ENCODE results near the gene TCOF1. TPM values are rescaled to one million over a fixed set of nuclear protein-coding genes. Genes with fewer than 3 reads are reported as not detected.
A peak's percentile ranks its signal among the peaks of the same experiment; 100 is the strongest.

The TCOF1 gene
- total and polyA plus RNA-seq, 2 donors (not counting 3 experiments of a cell fraction or from before 2014, with no cell fraction given) = 11.2 to 52.0 TPM

- no peak overlapping the region for H3K27ac ChIP-seq (ENCODE audit: insufficient read depth, low read depth, low read length)
- peak overlapping the region; percentile 84 for H2AFZ ChIP-seq (ENCODE audit: low read depth, low read length)
- peaks cover 4% of the 10 kb centered on the region for H3K4me1 ChIP-seq (ENCODE audit: control insufficient read depth, extremely low read depth, insufficient read depth, low read length)
- intact Hi-C loops (cut with micrococcal nuclease) (no loop called here), dilution Hi-C loops (cut with MboI; ENCODE audit: extremely low pct_ligation_motif_present, low sequenced_read_pairs) (no loop called here)
- ChIA-PET POLR2A (no interaction called here), CTCF (interaction anchor here (1.0 to 2.0 kb wide), 5 partner anchors 9 to 30 kb away, joined by 3 to 9 read pairs (median 5); no protein-coding TSS in a partner anchor)
- peak; percentile 95 for FAIRE-seq
- H3K36me3 ChIP-seq (ENCODE audit: control insufficient read depth in 2 of 2, extremely low read depth in 1 of 2, insufficient read depth in 2 of 2, low read length in 2 of 2) = no peaks in the 10 kb centered on the region
- no peaks in the 10 kb centered on the region for H3K27me3 ChIP-seq (ENCODE audit: control insufficient read depth in 2 of 2, insufficient read depth in 2 of 2, low read length in 2 of 2)
- peak; percentile 93 for DNase-seq (ENCODE audit: low read depth, low spot score)
- no peak overlapping the region for H3K4me3 ChIP-seq (replicated peaks in 1 of 3; ENCODE audit: insufficient read depth in 1 of 3, low read depth in 1 of 3, low read length in 3 of 3)
- H3K79me2 ChIP-seq (ENCODE audit: control insufficient read depth, insufficient read depth, low read length) = no peaks in the 10 kb centered on the region
- H3K9ac ChIP-seq (replicated peaks; ENCODE audit: extremely low read depth, insufficient read depth, low read length) = no peak overlapping the region
- H3K9me1 ChIP-seq (replicated peaks; ENCODE audit: control insufficient read depth, extremely low read depth, insufficient read depth, low read length) = no peaks in the 10 kb centered on the region
- no peaks in the 10 kb centered on the region for H4K20me1 ChIP-seq (replicated peaks; ENCODE audit: control insufficient read depth, extremely low read depth, insufficient read depth, low read length)
- no TSS peak for BruUV-seq (replicated peaks)
- peak overlapping the region; percentile 10 for H3K4me2 ChIP-seq (ENCODE audit: insufficient read depth, low read length)
- TF ChIP-seq FOS (IDR thresholded peaks at IDR 0.05; ENCODE audit: borderline replicate concordance, insufficient read depth, low read length) (no peak), POLR2A (IDR thresholded peaks at IDR 0.05; ENCODE audit: low read depth, low read length) (no peak), GATA2 (IDR thresholded peaks at IDR 0.05; ENCODE audit: insufficient read depth, insufficient read length, low read depth, low read length) (no peak), MYC (IDR thresholded peaks at IDR 0.05; ENCODE audit: low read depth, low read length) (no peak), EZH2 (IDR thresholded peaks at IDR 0.05; ENCODE audit: borderline replicate concordance, low read depth, low read length, severe bottlenecking) (no peak), CTCF (IDR thresholded peaks at IDR 0.05; ENCODE audit: extremely low read depth in 1 of 2, insufficient read depth in 1 of 2, low read depth in 1 of 2, low read length in 2 of 2) (no peak), JUN (IDR thresholded peaks at IDR 0.05; ENCODE audit: borderline replicate concordance, insufficient read depth, insufficient read length, low read depth) (no peak), MAX (IDR thresholded peaks at IDR 0.05; ENCODE audit: insufficient read depth, insufficient read length) (no peak), POLR2AphosphoS5 (IDR thresholded peaks at IDR 0.05; ENCODE audit: insufficient read depth, low read depth, low read length) (no peak)
- no peaks in the 10 kb centered on the region for H3K9me3 ChIP-seq (replicated peaks; ENCODE audit: control insufficient read depth, insufficient read depth, low read length)
Observed at GRCh38 chr5:150409638-150410523, 52.4 kb downstream of the TCOF1 start.

All from endothelial cell of umbilical vein (primary cell).